ENCODE data around the gene HOXA3.

DNA sequence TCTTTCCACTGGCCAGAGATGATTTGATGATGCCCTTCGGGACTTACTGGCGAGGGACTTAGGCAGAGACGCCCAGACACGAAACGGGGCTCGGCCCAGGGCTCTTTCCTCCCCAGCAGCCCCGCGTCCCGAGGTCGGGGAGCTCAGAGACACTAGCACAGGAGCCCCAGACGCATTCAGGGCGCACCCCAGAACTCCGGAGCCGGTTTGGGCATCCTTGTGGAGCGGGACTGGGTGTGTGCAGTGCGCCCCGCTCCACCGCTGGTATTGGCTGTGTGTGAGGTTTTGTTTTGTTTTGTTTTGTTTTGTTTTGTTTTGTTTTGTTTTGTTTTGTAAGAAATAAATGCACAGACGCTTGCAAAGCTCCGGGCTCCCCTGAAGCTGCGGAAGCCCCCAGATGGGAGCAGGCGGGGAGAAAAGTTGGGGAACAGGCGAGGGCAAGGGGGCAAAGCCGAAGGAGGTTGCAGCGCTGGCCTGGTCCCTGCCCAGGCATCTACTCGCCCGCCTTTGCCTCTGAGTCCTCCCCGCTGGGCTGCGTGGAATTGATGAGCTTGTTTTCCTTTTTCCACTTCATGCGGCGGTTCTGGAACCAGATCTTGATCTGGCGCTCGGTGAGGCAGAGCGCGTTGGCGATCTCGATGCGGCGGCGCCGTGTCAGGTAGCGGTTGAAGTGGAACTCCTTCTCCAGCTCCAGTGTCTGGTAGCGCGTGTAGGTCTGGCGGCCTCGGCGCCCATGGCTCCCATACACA is 7.0 kb downstream of the HOXA3 start:
- TF ChIP-seq CTCF (IDR thresholded peaks at IDR 0.05; ENCODE audit: insufficient read depth, low read depth, low read length) (no peak), EZH2 (IDR thresholded peaks at IDR 0.05; ENCODE audit: insufficient read depth, low read length) (peak; percentile 79)
